CD8-positive, alpha-beta memory T cell (primary cell): Measurements from ENCODE around the gene SLC52A3. TPM values are rescaled to one million over a fixed set of nuclear protein-coding genes. Genes with fewer than 3 reads are reported as not detected.

Experiments
- CTCF ChIA-PET: fragments of 350-600 bp; sonication (Branson Sonifier 250); formaldehyde crosslinking; loops from one replicate; lab custom pipeline; 2021; ENCODE audit warnings: antibody characterized with exemption; lab: Charles Lee
- POLR2A ChIA-PET: fragments of 350-600 bp; sonication (Branson Sonifier 250); formaldehyde crosslinking; loops from one replicate; lab custom pipeline; 2021; ENCODE audit warnings: antibody characterized with exemption; lab: Charles Lee
- DNase-seq, 5 donors: peaks; one replicate each; pipeline versions ENCODE4 v3.0.0 to v3.0.0-alpha.2; 2020 to 2022; ENCODE audit warnings: mixed read lengths in 1 of 5
- H3K27ac ChIP-seq: one replicate; pipeline ENCODE4 v1.7.0; 2013; ENCODE audit warnings: low read depth, mild to moderate bottlenecking, low read length, moderate library complexity
- H3K27me3 ChIP-seq: 2 replicates; pipeline ENCODE4 v1.7.0; 2013; ENCODE audit warnings: low read length, mild to moderate bottlenecking; ENCODE audit not compliant: insufficient read depth, poor library complexity, severe bottlenecking
- H3K36me3 ChIP-seq: 2 replicates; pipeline ENCODE4 v1.7.0; 2013; ENCODE audit warnings: mild to moderate bottlenecking, low read length, moderate library complexity; ENCODE audit not compliant: insufficient read depth
- H3K4me1 ChIP-seq: 2 replicates; pipeline ENCODE4 v1.7.0; 2013; ENCODE audit warnings: mild to moderate bottlenecking, low read length, moderate library complexity; ENCODE audit not compliant: insufficient read depth
- H3K4me3 ChIP-seq: 2 replicates; pipeline ENCODE4 v1.7.0; 2013; ENCODE audit warnings: mild to moderate bottlenecking, low read length
- H3K9me3 ChIP-seq: 2 replicates; pipeline ENCODE4 v1.7.0; 2013; ENCODE audit warnings: mild to moderate bottlenecking, low read length
- H3K27ac Mint-ChIP-seq, 8 donors: one replicate each; pipeline ENCODE4 v1.8.0; 2020 to 2021; ENCODE audit warnings: mixed read lengths in 8 of 8, mild to moderate bottlenecking in 6 of 8, inconsistent platforms in 3 of 8, moderate library complexity in 3 of 8
- H3K27me3 Mint-ChIP-seq, 2 donors: one replicate each; pipeline ENCODE4 v1.8.0; 2020 to 2021; ENCODE audit warnings: mixed read lengths in 2 of 2, mild to moderate bottlenecking in 1 of 2, moderate library complexity in 1 of 2
- H3K36me3 Mint-ChIP-seq, 3 donors: one replicate each; pipeline ENCODE4 v1.8.0; 2020 to 2021; ENCODE audit warnings: mixed read lengths in 3 of 3, inconsistent platforms in 1 of 3, mild to moderate bottlenecking in 1 of 3
- H3K4me1 Mint-ChIP-seq, 3 donors: one replicate each; pipeline ENCODE4 v1.8.0; 2020 to 2021; ENCODE audit warnings: mixed read lengths in 3 of 3, inconsistent platforms in 1 of 3, mild to moderate bottlenecking in 1 of 3
- H3K4me3 Mint-ChIP-seq, 7 donors: one replicate each; pipeline ENCODE4 v1.8.0; 2020 to 2021; ENCODE audit warnings: mixed read lengths in 7 of 7, mild to moderate bottlenecking in 6 of 7, moderate library complexity in 4 of 7, inconsistent platforms in 2 of 7
- H3K9me3 Mint-ChIP-seq, 5 donors: one replicate each; pipeline ENCODE4 v1.8.0; 2020 to 2022; ENCODE audit warnings: mixed read lengths in 5 of 5, mild to moderate bottlenecking in 3 of 5, moderate library complexity in 2 of 5, inconsistent platforms in 1 of 5
- polyA plus RNA-seq: library from polyadenylated mRNA; unstranded; fragments of 300-500 nt; fragmentation: Illumina TruSeq; gene quantifications from one replicate; pipeline ENCODE4 v1.2.3, GENCODE V29; 2021
- total RNA-seq, 2 experiments: library from RNA; stranded (reverse); gene quantifications; one replicate each; pipeline ENCODE4 v1.2.3, GENCODE V29; 2021

SLC52A3 gene
- total and polyA plus RNA-seq, 3 experiments from 2014 or later: not detected

DNA sequence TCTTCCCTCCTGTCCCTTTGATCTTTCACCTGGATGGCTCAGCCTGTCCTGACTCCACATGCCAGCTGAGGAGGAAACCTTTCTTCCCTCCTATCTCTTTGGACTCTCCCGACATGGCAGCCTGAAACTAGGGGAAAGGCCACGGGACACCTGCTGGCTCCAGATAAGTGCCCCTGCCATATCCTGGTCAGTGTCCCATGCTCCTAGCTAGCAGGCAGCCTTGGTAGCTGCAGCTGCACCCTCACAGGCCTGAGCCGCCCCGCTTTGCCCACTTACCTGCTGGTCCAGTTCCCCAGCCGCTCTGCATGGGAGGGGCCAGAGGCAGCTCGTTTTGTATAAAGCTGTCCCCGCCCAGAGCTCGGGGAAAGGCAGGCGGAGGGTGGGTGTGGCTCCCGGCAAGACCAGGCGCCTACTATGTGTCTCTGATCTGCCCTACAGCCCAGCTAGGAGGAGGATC is 7.4 kb upstream of the SLC52A3 start:
- Mint-ChIP-seq H3K9me3 (no peaks in the 10 kb centered on the region), H3K4me3 (no peak overlapping the region), H3K27ac (no peak overlapping the region), H3K27me3 (peaks cover 13 to 38% of the 10 kb centered on the region in 2 donors), H3K4me1 (no peaks in the 10 kb centered on the region), H3K36me3 (no peaks in the 10 kb centered on the region)
- ChIA-PET POLR2A (no interaction called here), CTCF (no interaction called here)
- Histone ChIP-seq H3K36me3 (no peaks in the 10 kb centered on the region), H3K27me3 (no peaks in the 10 kb centered on the region), H3K27ac (no peak overlapping the region), H3K4me1 (no peaks in the 10 kb centered on the region), H3K9me3 (no peaks in the 10 kb centered on the region), H3K4me3 (no peak overlapping the region)
- no peak for DNase-seq

DNA sequence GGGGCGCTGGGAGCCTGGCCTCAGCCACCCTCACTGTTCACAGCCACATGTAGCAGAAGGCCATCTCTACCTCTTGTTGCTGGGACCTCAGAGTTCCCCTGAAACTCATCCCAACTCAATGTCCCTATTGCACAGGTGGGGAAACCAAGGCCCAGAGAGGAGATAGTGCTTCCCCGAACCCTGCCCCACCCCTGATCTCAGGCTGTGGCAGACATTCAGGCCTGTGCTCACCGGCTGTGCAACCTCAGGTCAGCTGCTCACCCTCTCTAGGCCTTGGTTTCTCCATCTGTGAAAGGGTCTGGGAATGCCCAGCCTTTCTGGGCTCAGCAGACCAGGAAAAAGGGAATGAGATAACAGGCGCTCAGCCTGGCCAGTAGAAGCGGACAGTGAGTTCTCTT is 6.4 kb upstream of the SLC52A3 start:
- Histone ChIP-seq H3K27me3 (no peaks in the 10 kb centered on the region), H3K4me1 (no peaks in the 10 kb centered on the region), H3K27ac (no peak overlapping the region), H3K4me3 (no peak overlapping the region), H3K36me3 (no peaks in the 10 kb centered on the region), H3K9me3 (no peaks in the 10 kb centered on the region)
- H3K27ac Mint-ChIP-seq: no peak overlapping the region
- ChIA-PET CTCF (no interaction called here), POLR2A (no interaction called here)
- H3K9me3 Mint-ChIP-seq: no peaks in the 10 kb centered on the region
- DNase-seq: no peak
- no peak overlapping the region for H3K4me3 Mint-ChIP-seq
- H3K4me1 Mint-ChIP-seq: no peaks in the 10 kb centered on the region
- H3K36me3 Mint-ChIP-seq: no peaks in the 10 kb centered on the region
- peaks cover 17 to 42% of the 10 kb centered on the region in 2 donors for H3K27me3 Mint-ChIP-seq

DNA sequence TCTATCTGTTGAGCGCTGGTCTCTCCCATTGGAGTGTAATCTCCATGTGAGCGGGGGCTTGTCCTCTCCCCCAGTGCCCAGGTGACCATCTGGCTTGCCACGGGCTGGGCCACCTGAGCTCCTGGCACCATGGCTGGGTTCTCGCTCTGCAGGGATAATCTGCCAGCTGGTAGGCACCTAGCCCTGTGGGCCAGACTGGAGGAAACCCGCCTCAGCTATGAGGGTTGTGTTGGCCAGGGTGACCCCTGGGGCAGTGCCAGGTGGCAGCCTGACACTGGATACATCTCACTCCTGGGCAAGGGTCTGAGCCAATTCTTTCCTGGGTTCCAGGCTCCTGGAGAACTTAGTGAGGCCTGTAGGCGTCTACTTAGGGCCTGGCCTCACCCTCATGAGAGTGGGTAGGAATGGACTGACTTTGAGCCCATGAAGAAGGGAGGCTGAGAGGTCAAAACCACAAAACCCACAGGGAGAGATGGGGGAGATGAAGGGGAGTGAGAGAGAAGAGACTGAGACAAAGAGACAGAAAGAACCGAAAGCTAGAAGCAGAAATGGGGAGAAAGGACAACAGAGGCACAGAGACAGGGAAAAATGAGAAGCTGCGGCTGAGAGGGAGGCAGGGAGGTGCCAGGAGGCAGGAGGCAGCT is 5.8 kb upstream of the SLC52A3 start:
- H3K36me3 ChIP-seq: no peaks in the 10 kb centered on the region
- CTCF ChIA-PET: interaction anchor here (1.3 kb wide), 1 partner anchor 182 kb away, joined by 3 read pairs; no protein-coding TSS in a partner anchor
- H3K9me3 ChIP-seq: no peaks in the 10 kb centered on the region
- H3K27me3 ChIP-seq: no peaks in the 10 kb centered on the region
- H3K4me1 Mint-ChIP-seq: no peaks in the 10 kb centered on the region
- no peaks in the 10 kb centered on the region for H3K4me1 ChIP-seq
- H3K4me3 Mint-ChIP-seq: no peak overlapping the region
- no peak for DNase-seq
- H3K27ac Mint-ChIP-seq: no peak overlapping the region
- no peaks in the 10 kb centered on the region for H3K36me3 Mint-ChIP-seq
- no peaks in the 10 kb centered on the region for H3K9me3 Mint-ChIP-seq
- H3K27ac ChIP-seq: no peak overlapping the region
- H3K4me3 ChIP-seq: no peak overlapping the region
- H3K27me3 Mint-ChIP-seq: peaks cover 17 to 42% of the 10 kb centered on the region in 2 donors
- POLR2A ChIA-PET: no interaction called here

DNA sequence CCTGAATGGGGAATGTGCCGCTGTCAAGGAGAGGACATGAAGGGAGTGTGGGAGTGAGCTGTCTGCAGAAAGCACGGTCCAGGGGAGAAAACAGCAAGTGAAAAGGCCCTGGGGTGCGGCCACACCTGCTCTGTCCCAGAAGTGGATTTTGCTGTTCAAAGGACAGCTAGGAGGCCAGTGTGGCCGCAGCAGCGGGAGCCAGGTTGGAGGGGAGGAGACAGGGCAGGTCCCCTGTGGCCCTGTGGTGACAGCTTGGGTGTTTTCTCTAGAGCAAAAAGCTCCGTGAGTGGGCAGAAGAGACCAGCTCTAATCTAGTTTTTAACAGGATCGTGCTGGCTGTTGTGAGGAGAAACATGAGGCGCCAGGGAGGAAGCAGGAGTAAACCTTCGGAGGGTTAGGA is 4.5 kb upstream of the SLC52A3 start:
- Mint-ChIP-seq H3K4me3 (no peak overlapping the region), H3K27me3 (peaks cover 19 to 47% of the 10 kb centered on the region in 2 donors), H3K4me1 (no peaks in the 10 kb centered on the region), H3K36me3 (no peaks in the 10 kb centered on the region), H3K9me3 (no peaks in the 10 kb centered on the region), H3K27ac (peak overlapping the region in 1 of 8 donors; percentile 21)
- H3K4me3 ChIP-seq: no peak overlapping the region
- CTCF ChIA-PET: interaction anchor here (1.3 kb wide), 1 partner anchor 183 kb away, joined by 3 read pairs; no protein-coding TSS in a partner anchor
- no peaks in the 10 kb centered on the region for H3K4me1 ChIP-seq
- no peaks in the 10 kb centered on the region for H3K9me3 ChIP-seq
- no peaks in the 10 kb centered on the region for H3K36me3 ChIP-seq
- POLR2A ChIA-PET: no interaction called here
- H3K27me3 ChIP-seq: no peaks in the 10 kb centered on the region
- no peak overlapping the region for H3K27ac ChIP-seq
- DNase-seq: no peak

DNA sequence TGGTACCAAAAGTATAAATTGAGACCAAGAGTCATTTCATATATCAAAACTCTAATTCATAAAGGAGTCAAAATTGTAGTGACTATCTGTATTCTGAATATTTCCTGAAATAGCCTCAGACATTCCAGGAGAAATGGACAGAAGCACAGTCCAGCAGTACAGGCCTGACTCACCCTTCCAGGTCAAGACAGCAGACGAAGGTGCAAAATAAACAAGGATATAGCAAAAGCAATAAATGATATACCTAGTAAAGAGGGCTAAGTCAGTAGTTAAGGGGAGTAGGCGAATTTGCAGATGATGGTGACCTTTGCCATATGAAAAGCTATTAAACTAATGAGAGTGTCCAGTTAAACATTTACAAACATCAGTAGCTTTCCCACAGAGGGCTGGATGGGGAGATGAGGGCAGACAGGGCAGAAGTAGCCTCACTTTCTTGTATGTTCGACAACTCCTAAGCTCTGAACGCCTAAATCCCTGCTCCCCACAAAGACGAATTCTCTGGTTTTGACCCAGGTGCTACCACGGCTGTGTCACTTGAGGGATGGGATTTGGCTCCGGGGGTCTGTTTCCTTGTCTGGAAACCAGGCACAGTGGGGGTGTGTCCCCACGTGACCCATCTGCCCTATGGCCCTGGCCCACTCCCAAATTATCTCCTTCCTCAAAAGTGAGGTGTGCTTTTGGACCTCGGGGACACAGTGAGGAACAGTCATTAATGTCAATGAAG is 3.6 kb upstream of the SLC52A3 start:
- Mint-ChIP-seq H3K4me3 (no peak overlapping the region), H3K4me1 (no peaks in the 10 kb centered on the region), H3K36me3 (no peaks in the 10 kb centered on the region), H3K9me3 (no peaks in the 10 kb centered on the region), H3K27ac (peak overlapping the region in 1 of 8 donors; percentile 21), H3K27me3 (peaks cover 20 to 47% of the 10 kb centered on the region in 2 donors)
- H3K9me3 ChIP-seq: no peaks in the 10 kb centered on the region
- no peak for DNase-seq
- no peaks in the 10 kb centered on the region for H3K36me3 ChIP-seq
- no peak overlapping the region for H3K4me3 ChIP-seq
- POLR2A ChIA-PET: no interaction called here
- H3K27ac ChIP-seq: no peak overlapping the region
- no peaks in the 10 kb centered on the region for H3K4me1 ChIP-seq
- CTCF ChIA-PET: no interaction called here
- no peaks in the 10 kb centered on the region for H3K27me3 ChIP-seq

DNA sequence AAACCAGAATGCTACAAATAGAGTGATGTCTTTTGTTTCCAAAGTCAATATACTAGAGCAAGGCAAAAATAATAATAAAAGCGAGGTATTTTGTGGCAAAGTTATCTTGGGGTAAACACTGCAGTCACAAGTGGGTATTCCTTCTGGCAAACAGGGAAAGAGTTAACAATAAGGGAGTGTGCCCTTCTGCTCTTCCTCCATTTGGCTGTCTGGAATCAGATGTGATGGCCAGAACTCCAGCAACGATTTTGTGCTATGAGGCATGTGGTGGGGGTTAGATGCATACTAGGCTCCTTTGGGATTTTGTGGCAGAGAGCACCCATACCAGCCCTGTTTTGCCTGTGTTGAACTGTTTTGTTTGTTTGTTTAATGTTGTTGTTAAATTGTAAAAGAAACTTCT is 2.4 kb upstream of the SLC52A3 start:
- Mint-ChIP-seq H3K4me1 (no peaks in the 10 kb centered on the region), H3K27ac (no peak overlapping the region), H3K4me3 (no peak overlapping the region), H3K9me3 (no peaks in the 10 kb centered on the region), H3K27me3 (peaks cover 18 to 49% of the 10 kb centered on the region in 2 donors), H3K36me3 (no peaks in the 10 kb centered on the region)
- Histone ChIP-seq H3K27me3 (no peaks in the 10 kb centered on the region), H3K4me1 (no peaks in the 10 kb centered on the region), H3K27ac (no peak overlapping the region), H3K9me3 (no peaks in the 10 kb centered on the region), H3K4me3 (no peak overlapping the region), H3K36me3 (no peaks in the 10 kb centered on the region)
- ChIA-PET POLR2A (no interaction called here), CTCF (no interaction called here)
- no peak for DNase-seq

DNA sequence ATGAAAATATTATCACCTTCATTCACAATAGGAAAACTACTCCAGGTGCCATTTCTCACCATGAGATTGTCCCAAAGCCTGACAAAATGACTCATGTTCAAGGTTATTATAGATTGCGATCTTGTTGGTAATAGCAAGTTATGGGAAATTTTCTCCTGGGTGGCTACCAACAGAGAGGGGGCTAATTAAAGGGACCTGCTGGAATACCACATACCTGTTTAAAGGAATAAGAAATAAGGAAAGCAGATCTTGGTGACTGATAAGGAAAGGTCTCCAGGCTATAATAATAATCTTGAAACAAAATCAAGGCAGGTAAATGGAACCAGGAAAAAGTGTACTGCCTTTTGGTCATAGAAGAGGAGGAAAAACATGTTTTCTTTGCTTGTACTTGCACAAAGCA is 1.4 kb downstream of the SLC52A3 start:
- H3K9me3 Mint-ChIP-seq: no peaks in the 10 kb centered on the region
- no peaks in the 10 kb centered on the region for H3K4me1 ChIP-seq
- CTCF ChIA-PET: no interaction called here

DNA sequence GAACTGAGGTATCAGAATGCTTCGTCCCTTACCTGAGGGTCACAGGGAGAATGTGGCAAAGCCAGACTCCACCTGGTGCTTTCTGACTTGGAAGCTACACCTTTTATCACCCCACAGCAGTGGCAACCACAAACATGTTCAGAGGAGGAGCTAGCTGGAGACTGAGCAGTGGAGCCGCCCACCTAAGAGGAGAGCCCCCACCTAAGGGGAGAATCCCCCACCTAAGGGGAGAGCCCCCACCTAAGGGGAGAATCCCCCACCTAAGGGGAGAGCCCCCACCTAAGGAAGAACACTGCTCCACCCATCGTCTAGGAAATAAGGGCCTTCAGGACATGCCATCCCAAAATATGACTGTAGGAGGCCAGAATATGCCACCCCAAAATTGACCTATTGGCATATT is 4.0 kb downstream of the SLC52A3 start:
- Mint-ChIP-seq H3K27me3 (peaks cover 9 to 31% of the 10 kb centered on the region in 2 donors), H3K4me1 (peaks cover 0 to 3% (median 0%) of the 10 kb centered on the region in 3 donors), H3K9me3 (no peaks in the 10 kb centered on the region), H3K36me3 (no peaks in the 10 kb centered on the region), H3K4me3 (no peak overlapping the region), H3K27ac (no peak overlapping the region)
- no peak for DNase-seq
- Histone ChIP-seq H3K27ac (no peak overlapping the region), H3K4me3 (no peak overlapping the region), H3K4me1 (no peaks in the 10 kb centered on the region), H3K27me3 (no peaks in the 10 kb centered on the region), H3K9me3 (no peaks in the 10 kb centered on the region), H3K36me3 (no peaks in the 10 kb centered on the region)
- ChIA-PET POLR2A (no interaction called here), CTCF (no interaction called here)

More for the DNA sequence above, 1.4 kb downstream of the SLC52A3 start:
- no peak overlapping the region for H3K27ac Mint-ChIP-seq
- no peak overlapping the region for H3K4me3 Mint-ChIP-seq
- no peak overlapping the region for H3K4me3 ChIP-seq
- no peaks in the 10 kb centered on the region for H3K4me1 Mint-ChIP-seq
- H3K36me3 Mint-ChIP-seq: no peaks in the 10 kb centered on the region
- H3K36me3 ChIP-seq: no peaks in the 10 kb centered on the region
- H3K27ac ChIP-seq: no peak overlapping the region
- H3K27me3 ChIP-seq: no peaks in the 10 kb centered on the region
- H3K27me3 Mint-ChIP-seq: peaks cover 19 to 43% of the 10 kb centered on the region in 2 donors
- POLR2A ChIA-PET: no interaction called here
- no peak for DNase-seq
- no peaks in the 10 kb centered on the region for H3K9me3 ChIP-seq
